SH-SY5Y (cell line): ENCODE data around the gene NIN.

Experiments
- GATA2 ChIP-seq: IDR thresholded peaks from 2 replicates; pipeline ENCODE4 v1.6.1; 2011; ENCODE audit warnings: mild to moderate bottlenecking, low read depth, low read length
- GATA3 ChIP-seq: IDR thresholded peaks from 2 replicates; pipeline ENCODE4 v1.6.1; 2011; ENCODE audit warnings: low read depth, mild to moderate bottlenecking, low read length, moderate library complexity

Gene NIN

GRCh38 chr14:50830932-50831725 lies at the start of gene NIN:
Gene NIN, minus strand, starts transcription at chr14:50831162. Its CDS starts 9,106 bp downstream, at chr14:50822056.
- no peak for TF ChIP-seq GATA3

GRCh38 chr14:50875359-50876070 lies 44.6 kb upstream of the NIN start:
- no peak for TF ChIP-seq GATA3
- TF ChIP-seq GATA2: no peak

- TF ChIP-seq GATA2 (no peak), GATA3 (no peak)
Observed at GRCh38 chr14:50874757-50875156, 43.8 kb upstream of the NIN start.

- TF ChIP-seq GATA2 (no peak), GATA3 (no peak)
Observed at GRCh38 chr14:50871914-50872732, 41.2 kb upstream of the NIN start, which contains the start of gene ABHD12B. Gene ABHD12B, plus strand, starts transcription at chr14:50872053. Its CDS starts 122 bp downstream, at chr14:50872175.

- TF ChIP-seq GATA2 (no peak), GATA3 (no peak)
Observed at GRCh38 chr14:50871228-50871627, 40.3 kb upstream of the NIN start.

- TF ChIP-seq GATA3 (no peak), GATA2 (no peak)
Observed at GRCh38 chr14:50865391-50866076, 34.6 kb upstream of the NIN start.

- TF ChIP-seq GATA3: no peak
- no peak for TF ChIP-seq GATA2
Observed at GRCh38 chr14:50864946-50865345, 34.0 kb upstream of the NIN start.

- no peak for TF ChIP-seq GATA3
- no peak for TF ChIP-seq GATA2
Observed at GRCh38 chr14:50864237-50864636, 33.3 kb upstream of the NIN start.

- TF ChIP-seq GATA2: no peak
- TF ChIP-seq GATA3: no peak
Observed at GRCh38 chr14:50862036-50862570, 31.1 kb upstream of the NIN start.

- TF ChIP-seq GATA2: no peak
- TF ChIP-seq GATA3: no peak
Observed at GRCh38 chr14:50860478-50861086, 29.6 kb upstream of the NIN start.

GRCh38 chr14:50859296-50859624 lies 28.3 kb upstream of the NIN start:
- TF ChIP-seq GATA2 (no peak), GATA3 (no peak)

GRCh38 chr14:50856660-50857059 lies 25.7 kb upstream of the NIN start:
- TF ChIP-seq GATA3 (no peak), GATA2 (no peak)

GRCh38 chr14:50855558-50855957 lies 24.6 kb upstream of the NIN start:
- TF ChIP-seq GATA3: no peak
- TF ChIP-seq GATA2: no peak

- TF ChIP-seq GATA2 (no peak), GATA3 (no peak)
Observed at GRCh38 chr14:50854521-50854920, 23.6 kb upstream of the NIN start.
